GM21786 (cell line): Measurements from ENCODE around the gene PAIP2.
A peak's percentile ranks its signal among the peaks of the same experiment; 100 is the strongest.
"Not testable (repeated sequence)": the region's sequence is repeated elsewhere in the genome, so short reads cannot be mapped to it uniquely, and the experiment has no call there.

Experiments
- ATAC-seq: cut with Tn5 transposase; IDR thresholded peaks from one replicate; pipeline ENCODE4 v1.9.1; 2021; ENCODE audit not compliant: unreplicated experiment

PAIP2 gene

GRCh38 chr5:139377226-139377625 lies 35.6 kb downstream of the PAIP2 start:
- ATAC-seq: no peak

- ATAC-seq: no peak
Measured at GRCh38 chr5:139378101-139378825, 36.6 kb downstream of the PAIP2 start.

- no peak for ATAC-seq
Measured at GRCh38 chr5:139378941-139379361, 37.3 kb downstream of the PAIP2 start.

GRCh38 chr5:139379626-139380449 lies 38.2 kb downstream of the PAIP2 start:
- ATAC-seq: no peak

- ATAC-seq: no peak
Measured at GRCh38 chr5:139381837-139382761, 40.4 kb downstream of the PAIP2 start.

- no peak for ATAC-seq
Measured at GRCh38 chr5:139382807-139383206, 41.2 kb downstream of the PAIP2 start.

- no peak for ATAC-seq
Measured at GRCh38 chr5:139383275-139383992, 41.8 kb downstream of the PAIP2 start, which contains the start of gene SLC23A1. TSS of gene SLC23A1 (minus strand) at chr5:139383297. CDS start at chr5:139383253, 44 bp downstream.

- ATAC-seq: no peak
Measured at GRCh38 chr5:139383993-139384590, 42.4 kb downstream of the PAIP2 start.

- ATAC-seq: peak; percentile 1
Measured at GRCh38 chr5:139384591-139385051, 43.0 kb downstream of the PAIP2 start.

- ATAC-seq: peak; percentile 25
Measured at GRCh38 chr5:139385061-139386049, 43.7 kb downstream of the PAIP2 start.

GRCh38 chr5:139386050-139386438 lies 44.4 kb downstream of the PAIP2 start:
- ATAC-seq: no peak

GRCh38 chr5:139386956-139387355 lies 45.3 kb downstream of the PAIP2 start:
- not testable (repeated sequence) for ATAC-seq

- no peak for ATAC-seq
Measured at GRCh38 chr5:139387611-139388197, 46.0 kb downstream of the PAIP2 start.

GRCh38 chr5:139388198-139388821 lies 46.7 kb downstream of the PAIP2 start:
- ATAC-seq: no peak

- ATAC-seq: peak; percentile 38
Measured at GRCh38 chr5:139389701-139390638, 48.3 kb downstream of the PAIP2 start, which contains the start of gene MZB1. TSS of gene MZB1 (minus strand) at chr5:139389913. CDS start at chr5:139389856, 57 bp downstream.
